ENCODE results near the gene RIPK4.
A peak's percentile ranks its signal among the peaks of the same experiment; 100 is the strongest.
"Not testable (repeated sequence)": the region's sequence is repeated elsewhere in the genome, so short reads cannot be mapped to it uniquely, and the experiment has no call there.

Gene RIPK4

DNA sequence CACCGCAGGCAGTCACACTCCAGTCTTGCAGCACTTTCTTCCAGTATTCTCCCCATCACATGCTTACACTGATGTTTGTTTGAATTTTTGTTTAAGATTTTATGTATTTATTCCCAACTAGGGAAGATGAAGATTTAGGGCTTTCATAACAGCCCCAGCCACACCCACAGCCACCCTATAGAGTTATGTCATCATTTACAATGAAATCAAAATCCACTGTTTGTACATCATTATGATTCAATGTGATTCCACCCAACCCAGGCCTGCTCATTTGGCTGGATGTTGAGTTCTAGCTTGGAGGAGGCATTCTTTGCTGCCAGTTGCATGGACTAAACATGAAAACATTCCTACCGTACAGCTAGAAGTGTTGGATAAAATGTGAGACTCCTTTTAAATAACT, 35.8 kb downstream of the RIPK4 start:
- DNase-seq, result no peak

DNA sequence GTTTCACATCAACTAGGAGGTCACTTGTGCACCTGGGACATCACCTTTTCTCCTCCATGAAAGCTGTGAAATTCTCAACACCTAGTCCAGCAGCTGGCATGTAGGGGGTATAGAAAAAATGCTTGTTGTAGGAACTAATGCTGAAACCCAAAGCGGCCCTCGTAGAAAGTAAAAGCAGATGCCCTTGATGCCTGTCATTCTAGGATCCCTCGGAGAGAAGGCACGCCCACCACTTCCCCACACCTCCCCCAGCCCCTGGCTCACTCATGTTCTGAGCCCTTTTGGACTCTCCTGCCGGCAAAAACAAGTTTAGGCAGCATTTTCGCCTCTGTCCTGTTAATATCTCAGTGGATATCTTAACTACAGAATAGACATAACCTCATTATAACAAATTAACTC, 36.5 kb downstream of the RIPK4 start:
- no peak for DNase-seq

DNA sequence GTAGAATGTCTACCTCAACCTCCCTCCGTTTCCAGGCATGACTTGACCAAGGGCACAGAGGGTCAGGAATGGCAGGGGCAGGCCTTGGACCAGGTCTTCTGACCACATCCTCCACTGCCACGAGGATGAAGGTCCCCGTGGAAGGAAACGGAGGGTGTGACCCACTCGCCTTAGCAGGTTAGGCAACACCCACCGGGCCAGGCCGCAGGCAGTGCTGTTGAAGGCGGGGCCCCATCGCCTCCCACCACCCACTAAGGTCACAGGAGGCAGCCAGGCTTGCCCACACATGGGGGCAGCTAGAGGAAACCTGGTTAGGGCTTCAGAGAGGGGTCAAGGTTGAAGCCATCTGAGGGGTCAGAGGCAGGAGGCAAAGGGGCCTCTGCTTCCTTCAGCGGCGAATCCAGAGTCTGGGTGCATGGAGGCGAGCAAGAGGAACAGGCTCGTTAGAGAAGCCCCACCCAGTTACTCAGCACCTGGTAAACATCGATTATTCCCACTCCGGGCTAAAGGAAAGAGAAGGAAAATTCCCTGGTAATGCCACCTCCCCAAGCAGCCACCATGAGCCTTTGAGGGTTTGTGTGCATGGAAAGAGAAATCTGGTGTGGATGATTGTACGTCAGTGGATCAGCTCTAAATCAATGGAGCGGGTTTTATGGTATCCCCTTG, 37.0 kb downstream of the RIPK4 start:
- no peak for DNase-seq

DNA sequence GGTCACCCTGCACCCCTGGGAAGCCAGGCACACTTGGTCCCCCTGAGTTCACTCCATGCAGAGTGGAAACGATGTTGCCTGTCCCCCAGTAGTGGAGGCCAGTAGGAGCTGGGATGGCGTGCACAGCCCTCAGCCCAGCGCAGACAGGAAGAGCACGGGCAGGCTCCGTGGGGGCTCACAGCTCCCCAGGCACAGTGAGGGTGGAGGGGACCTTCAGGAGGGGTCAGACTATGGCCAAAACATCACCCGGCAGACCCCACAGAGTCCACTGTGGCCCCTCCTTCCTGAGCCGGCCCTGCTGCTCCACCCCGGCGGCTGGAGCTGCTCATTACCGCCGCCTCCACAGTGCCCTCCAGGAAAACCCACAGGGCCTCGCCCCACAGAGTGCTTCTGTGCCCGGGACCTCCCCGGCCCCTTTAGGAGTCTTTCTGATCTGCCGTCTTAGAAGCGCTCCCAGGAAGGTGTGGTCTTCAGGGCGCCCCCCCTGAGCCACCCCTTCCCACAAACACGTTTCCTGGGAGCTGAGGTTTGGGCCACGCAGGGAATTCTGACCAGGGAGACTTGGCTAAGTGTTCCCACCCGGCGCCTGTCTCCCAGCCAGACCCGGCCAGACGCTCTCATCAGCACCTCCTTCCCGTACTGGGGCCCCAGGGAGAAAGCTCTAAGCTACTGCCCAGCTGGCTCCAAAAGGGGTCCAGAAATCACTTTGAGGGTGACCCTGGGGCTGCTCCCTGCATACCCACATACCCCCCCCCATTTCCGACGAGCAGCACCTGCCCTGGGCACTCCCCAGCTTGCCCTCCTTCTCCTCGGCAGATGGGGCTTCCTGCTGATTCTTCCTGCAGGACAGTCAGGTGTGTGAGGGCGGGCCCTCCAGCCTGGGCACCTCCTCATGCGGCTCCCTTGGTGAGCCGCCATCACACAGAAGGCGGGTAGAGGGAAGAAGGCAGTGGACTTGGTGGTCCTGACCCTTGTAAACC, 38.8 kb downstream of the RIPK4 start:
- no peak for DNase-seq

DNA sequence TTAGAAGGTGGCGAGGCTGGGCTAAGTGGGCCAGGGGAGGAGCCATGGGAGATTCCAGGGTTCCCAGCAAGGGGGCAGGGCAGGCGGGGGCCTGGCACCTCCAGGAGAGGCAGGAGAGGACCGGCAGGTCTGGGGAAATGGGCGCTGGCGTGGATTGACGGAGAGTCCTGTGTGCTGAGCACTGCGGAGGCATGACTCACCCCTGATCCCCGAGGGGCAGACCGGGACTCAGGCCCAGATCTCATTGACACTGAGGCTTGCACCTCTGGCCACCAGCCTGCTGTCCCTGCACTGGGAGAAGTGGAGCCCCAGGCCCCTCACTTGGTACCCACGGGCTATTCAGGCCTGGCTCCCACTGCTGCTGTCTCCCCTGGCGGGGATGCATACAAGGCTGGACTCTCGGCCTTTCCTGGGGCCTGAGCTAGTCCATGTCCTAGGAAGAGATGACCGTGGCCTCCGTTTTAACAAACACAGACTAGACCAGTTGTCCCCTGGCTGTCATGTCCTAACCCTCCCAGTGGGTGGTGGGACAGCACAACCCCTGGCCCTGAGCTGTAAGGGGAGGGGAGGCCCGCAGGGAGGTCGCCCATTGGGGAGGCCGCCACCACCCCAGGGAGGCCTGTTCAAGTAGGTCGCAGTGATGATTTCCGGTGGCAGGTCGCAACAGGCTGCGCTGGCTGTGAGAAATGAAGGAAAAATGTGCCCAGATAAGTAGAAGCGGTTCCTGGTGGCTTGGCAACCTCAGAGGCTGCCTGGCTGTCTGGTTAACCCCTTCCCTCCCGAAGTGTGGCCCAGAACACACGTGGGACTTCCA, 39.7 kb downstream of the RIPK4 start:
- no peak for DNase-seq

DNA sequence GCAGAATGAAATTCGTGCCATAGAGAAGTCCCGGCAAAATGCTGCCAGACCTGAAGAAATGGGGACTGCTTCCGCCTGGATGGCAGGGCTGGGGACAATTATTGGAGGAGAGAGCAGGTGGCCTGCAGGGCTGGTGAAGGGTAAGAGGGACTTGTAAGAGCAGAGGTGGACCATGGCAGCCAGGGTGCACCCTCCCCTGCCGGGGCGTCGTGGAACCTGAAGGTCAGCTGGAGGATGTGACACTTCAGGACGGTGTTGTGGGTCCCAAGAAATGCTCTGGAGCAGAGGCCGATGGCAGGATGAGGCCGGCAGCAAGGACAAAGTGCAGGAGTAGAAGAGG, 40.3 kb downstream of the RIPK4 start:
- no peak for DNase-seq

DNA sequence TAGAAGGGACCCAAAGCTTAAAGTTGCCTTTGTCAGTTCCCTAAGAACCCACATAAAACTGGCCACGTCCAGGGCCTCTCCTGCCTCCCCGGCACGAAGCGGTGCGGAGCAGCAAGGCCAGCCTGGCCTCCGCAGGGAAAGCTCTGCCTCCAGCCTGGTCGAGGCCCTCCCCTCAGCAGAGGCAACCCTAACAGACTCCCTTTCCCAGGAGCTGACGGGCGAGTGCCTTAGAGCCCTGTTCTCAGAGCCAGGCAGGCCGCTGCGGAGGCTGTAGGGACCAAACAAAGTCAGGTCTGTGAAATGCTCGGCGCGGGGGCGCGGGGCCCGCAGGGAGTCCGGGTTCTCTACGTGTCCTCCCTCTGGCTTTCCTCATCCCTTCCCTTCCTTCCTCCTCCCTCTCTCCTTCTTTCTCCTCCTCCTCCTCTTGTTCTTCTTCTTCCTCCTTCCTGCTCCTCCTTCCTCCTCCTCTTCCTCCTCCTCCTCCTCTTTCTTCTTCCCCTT, 40.7 kb downstream of the RIPK4 start:
- DNase-seq, result peak; percentile 6

DNA sequence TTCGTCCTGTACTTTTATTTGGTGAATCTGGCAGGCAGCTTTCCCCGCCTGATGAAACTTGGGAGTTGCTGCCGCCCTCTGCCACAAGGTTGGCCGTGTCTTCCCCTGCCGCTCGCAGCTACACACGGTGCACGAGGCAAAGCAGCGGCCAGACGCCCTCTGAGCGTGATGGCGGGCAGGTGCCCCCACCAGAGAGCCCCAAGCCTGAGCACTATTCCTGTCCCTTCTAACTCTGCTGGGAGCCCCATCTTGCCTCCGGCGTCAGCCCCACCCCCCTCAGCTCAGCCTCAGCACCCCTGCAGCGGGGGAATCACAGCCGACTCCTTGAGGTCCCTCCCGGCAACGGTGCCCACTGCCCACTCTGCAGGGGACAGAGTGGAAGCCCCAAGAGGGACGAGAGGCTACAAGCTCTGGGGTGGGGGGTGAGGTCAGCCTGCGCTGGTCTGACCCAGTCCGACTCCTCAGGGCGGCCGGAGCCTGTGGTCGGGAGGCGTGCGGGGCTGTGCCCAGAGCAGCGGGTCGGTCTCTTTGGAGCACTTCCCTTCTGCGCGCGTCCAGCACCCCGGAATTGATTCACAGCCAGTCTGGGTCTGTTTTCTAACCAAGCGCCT, 41.3 kb downstream of the RIPK4 start:
- DNase-seq, result peak; percentile 7

DNA sequence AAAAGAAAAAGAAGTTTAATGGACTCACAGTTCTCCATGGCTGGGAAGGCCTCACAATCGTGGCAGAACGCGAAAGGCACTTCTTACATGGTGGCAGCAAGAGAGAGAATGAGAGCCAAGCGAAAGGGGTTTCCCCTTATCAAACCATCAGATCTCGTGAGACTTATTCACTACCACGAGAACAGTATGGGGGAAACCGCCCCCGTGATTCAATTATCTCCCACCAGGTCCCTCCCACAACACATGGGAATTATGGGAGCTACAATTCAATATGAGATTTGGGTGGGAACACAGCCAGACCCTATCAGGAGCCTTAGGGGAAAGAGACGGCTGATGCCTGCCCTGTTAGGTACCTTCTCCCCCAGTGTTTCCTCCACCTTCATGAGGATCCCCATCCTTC, 43.0 kb downstream of the RIPK4 start:
- not testable (repeated sequence) for DNase-seq

DNA sequence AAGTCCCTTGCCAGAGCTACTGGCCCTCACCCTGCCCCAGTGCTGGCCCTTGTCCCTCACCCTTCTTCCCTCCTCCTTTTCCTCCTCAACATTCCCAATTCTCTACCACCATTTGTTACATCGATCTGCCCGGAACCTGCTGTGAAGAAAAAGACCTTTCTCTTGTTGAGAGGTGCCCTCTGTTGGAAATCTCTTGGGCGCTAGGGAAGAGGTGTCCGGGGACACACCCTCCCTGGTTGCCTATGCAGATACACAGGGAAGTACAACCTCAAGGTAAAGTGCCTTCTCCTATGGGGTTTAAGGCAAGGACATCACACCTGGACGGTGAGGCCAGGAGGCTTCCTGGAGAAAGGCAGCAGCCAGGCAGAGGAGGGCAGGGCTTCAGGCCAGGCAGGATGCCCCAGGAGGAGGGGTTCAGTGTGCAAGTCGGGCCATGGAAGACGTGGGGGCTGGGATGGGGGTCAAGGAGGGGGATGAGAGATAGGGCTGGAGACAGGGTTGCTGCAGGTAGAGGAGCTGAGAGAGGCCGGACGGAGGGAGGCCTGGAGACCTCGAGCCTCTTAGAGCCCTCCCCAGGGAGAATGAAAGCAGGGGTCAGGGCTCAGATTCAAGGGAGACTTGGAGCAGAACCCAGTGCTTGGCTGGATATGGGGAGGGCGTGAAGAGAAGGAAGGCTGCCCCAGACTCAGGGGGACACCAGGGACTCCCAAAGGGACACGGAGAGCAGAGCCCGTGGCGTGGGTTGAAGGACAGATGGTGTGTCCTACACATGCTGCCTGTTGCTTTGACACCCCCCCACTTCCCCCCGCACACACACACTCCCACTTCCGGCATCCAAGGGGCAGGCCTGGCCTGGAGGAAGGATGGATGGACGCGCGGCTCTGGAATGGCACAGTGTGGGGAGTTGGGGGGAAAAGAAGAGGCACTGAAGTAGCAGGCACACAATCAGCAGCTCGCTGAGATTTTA, 44.5 kb downstream of the RIPK4 start:
- no peak for DNase-seq

DNA sequence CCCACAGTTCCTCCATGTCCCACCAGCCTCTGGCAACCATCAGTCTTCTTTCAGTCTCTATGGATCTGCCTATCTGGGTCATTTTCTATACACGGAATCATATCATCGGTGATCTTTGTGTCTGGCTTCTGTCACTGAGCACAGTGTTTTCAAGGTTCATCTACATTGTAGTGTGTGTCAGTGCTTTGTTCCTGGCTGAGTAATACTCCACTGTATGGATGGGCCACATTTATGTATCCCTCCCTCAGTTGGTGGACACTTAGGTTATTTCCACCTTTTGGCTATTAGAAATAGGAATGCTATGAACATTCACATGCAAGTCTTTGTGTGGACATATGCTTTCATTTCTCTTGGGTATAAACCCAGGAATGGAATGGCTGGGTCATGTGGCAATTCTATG, 46.6 kb downstream of the RIPK4 start:
- no peak for DNase-seq

DNA sequence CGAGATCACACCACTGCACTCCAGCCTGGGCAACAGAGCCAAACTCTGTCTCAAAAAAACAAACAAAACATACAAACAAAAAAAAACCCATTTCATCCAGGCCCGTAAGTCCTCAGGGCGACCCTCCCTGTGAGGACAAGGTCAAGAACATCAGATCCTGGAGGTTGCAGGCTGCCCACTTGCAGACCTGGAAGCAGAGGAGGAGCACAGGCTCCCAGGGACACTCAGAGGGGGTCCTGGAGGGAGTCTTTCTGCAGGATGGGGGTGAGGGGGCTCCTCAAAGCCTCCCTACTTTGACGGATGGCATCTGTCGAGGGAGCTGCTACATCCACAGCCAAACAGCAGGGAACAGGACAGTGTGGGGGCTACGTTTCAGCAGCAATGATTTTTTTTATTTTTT, 47.2 kb downstream of the RIPK4 start:
- no peak for DNase-seq

DNA sequence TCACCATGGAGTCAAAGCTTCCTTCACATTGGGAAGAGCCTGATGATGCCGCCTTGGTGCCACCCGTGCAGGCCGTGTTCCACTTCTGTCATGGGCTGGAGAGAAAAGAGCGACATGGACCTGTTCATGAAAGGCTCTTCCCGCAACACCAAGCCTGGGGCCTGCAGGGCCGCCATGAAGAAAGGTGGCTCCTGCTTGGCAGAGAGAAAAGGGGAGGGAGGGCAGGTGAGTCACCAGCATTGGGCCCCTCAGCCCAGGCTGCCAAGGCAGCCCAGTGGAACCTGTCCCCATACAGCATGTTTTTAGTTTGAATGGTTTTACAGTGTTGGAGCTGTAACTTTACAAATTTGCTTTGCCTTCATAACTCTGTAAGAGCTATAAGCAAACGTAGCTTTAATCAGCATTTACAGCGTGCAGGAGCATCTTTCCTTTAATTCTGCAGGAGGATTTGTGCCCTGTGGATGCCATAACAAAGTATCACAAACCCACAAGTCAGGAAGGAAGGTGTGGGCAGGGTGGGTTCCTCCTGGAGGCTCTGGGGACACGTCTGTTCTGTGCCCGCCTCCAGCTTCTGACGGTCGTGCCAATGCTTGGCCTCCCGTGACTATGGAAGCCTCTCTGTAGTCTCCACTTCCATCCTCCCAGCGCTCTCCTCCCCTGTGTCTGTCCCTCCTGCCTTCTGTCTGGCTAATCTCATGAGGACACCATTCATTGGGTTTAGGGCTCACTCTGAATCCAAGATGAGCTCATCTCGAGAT, 49.1 kb downstream of the RIPK4 start:
- DNase-seq, result no peak

DNA sequence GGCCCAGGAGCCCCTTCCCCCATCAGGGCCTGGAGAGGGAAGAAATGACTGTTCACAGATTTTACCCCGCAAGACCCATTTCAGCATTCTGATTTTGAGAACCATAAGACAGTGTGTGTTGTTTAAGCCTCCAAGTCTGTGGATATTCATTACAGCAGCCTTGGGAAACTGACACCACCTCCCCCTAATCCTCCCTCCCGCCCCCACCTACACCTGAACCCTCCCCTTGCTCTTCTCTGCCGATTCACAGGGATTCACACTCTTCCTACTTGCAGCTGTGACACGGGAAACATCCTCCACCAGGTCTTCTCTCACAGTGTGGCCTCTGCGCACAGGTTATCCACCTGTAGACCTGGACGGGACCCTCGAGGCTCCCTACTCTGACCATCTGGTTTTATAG, 50.1 kb downstream of the RIPK4 start:
- no peak for DNase-seq

DNA sequence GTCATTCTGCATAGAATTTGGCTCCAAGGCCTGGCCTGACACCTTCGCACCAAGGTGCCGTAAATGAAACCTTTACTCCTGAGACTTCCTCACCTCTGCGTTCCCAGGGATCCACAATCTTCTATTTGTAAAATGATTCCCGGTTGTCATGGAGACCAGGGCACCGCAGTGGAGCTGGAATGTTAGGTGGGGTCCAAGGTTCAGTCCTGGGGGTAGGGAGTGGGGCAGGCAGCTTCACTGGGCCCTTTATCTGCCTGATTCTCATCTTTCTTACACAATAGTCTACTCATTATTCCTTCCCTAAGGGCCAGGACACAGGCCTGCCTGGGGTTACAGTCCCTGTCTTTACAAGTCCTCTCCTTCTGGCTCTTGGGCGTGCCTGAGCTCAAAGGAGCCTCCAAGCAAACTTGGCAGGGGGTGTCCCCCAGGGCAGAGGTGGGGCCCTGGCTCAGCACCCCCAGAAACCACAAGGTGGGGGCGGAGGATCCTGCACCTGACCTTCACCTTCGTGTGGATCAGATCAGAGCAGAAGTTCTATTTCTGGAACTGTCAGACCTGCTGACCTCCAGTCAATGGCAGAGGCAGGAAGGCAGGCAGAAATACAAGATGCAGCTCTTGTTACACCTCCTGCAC, 51.1 kb downstream of the RIPK4 start:
- DNase-seq, result no peak

DNA sequence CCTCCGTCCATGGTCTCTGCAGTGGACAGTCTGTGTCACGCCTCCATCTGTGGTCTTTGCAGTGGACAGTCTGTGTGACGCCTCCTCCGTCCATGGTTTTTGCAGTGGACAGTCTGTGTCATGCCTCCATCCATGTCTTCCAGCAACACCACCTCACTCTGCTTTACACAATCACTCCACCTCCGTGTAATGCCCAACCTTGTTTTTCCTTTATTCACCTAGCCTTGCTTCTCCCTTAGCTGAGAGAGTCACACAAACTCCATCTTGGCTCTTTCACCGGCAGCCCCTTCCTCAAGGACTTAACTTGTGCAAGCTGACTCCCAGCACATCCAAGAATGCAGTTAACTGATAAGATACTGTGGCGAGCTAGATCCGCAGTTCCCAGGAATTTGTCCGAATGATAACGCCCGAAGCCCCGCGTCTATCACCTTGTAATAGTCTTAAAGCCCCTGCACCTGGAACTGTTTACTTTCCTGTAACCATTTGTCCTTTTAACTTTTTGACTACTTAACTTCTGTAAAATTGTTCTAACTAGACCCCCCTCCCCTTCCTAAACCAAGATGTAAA, 52.5 kb downstream of the RIPK4 start:
- DNase-seq, result not testable (repeated sequence)

DNA sequence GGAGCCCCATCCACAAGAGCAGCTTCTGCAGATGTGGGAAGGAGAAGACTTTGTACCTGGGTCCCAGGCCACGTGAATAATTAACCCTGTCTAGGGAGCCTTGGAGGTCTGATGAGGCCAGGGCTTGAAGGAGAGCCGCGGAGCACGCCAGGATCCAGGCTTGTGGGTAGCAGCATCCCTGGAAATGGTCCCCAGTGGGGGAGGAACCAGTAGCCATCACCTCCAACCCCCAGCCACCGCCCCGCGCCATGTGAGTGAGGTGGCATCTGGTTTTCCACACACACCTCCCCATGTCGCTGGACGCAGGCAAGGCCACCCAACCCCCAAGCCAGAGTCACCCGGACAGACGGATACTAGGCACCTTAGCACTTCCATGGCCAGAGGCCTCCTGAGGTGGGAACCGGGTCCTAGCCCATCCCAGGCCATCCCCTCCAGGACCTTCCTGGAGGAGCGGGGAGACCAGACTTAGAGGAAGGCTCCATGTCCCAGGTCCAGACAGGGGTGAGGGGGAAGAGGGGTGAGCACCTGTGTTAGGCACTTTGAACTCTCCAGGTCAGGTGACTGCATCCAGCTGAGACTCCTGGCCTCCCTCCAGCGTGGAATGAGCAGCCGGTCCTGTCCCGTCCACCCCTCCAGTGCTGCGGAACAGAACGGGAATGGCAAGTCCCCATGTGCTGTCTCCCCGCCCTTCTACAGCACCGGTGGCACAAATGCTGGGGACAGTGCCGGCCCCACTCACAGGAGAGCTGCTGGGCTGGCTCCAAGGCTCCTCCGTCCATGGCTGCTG, 53.2 kb downstream of the RIPK4 start:
- DNase-seq, result no peak

DNA sequence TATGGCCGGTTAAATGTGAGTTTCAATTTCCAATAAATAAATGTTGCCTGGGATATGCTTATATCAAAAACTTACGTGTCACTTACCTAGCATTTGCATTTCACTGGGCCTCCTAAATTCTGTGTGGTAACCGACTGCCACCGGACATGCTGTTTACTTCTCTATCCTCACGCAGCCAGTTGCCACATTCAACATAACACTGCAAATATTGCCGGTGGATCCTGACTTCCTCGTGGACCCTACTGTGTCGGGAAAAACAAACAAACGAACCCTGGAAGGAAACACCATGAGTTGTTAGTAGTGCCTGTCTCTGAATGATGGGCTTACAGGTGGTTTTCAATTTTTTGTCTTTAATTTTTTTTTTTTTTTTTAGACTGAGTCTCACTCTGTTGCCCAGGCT, 54.1 kb downstream of the RIPK4 start:
- DNase-seq, result no peak

DNA sequence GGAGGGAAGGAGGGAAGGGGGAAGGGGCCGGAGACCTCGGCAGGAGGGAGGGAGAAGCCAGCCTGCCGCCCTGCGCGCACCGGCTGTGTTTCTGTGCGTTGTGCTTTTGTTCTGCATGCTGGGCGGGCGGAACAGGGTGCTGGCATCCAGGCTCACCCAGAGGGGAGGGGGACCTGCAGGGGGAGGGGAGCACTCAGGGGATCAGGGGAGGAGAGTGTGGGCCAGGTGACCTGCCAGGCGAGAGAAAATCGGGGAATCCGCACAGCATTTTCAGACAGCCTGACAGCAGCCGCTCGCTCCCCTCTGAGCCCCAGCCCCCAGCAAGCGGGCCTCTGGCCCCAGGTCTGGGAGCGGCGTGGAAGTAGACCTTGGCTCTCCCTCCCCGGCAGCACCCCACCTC, 54.7 kb downstream of the RIPK4 start:
- no peak for DNase-seq
